Natural killer cell (primary cell): ENCODE measurements around the gene RMRP. TPM values are rescaled to one million over a fixed set of nuclear protein-coding genes. Genes with fewer than 3 reads are reported as not detected.

Source experiments
- ATAC-seq, 3 donors: fragments of 150-1000 bp in 2 of 3; fragments of 200-7000 bp in 1 of 3; cut with Tn5 transposase; 1 replicate in 1 of 3; 2 replicates in 2 of 3; pipeline ENCODE4 v1.10.0; 2021; ENCODE audit warnings: mild to moderate bottlenecking in 2 of 3, moderate library complexity in 2 of 3
- DNase-seq, 2 donors: peaks; one replicate each; pipeline versions ENCODE4 v3.0.0 to v3.0.0-alpha.2; 2013 to 2021; ENCODE audit warnings: mixed read lengths in 1 of 2
- H3K27ac ChIP-seq: one replicate; pipeline ENCODE4 v1.5.1; 2013; ENCODE audit warnings: mild to moderate bottlenecking, low read length
- H3K27me3 ChIP-seq: one replicate; pipeline ENCODE4 v1.6.1; 2013; ENCODE audit warnings: low read length; ENCODE audit not compliant: control insufficient read depth, insufficient read depth
- H3K36me3 ChIP-seq: one replicate; pipeline ENCODE4 v1.6.1; 2013; ENCODE audit warnings: low read length; ENCODE audit not compliant: control insufficient read depth, insufficient read depth
- H3K4me1 ChIP-seq: one replicate; pipeline ENCODE4 v1.6.1; 2013; ENCODE audit warnings: low read length; ENCODE audit not compliant: control insufficient read depth, insufficient read depth
- H3K4me3 ChIP-seq: one replicate; pipeline ENCODE4 v1.5.1; 2013; ENCODE audit warnings: low read length
- H3K9me3 ChIP-seq: one replicate; pipeline ENCODE4 v1.6.1; 2013; ENCODE audit warnings: low read length; ENCODE audit not compliant: control insufficient read depth, insufficient read depth
- H3K27ac Mint-ChIP-seq, 2 donors: one replicate each; pipeline ENCODE4 v1.8.0; 2022; ENCODE audit warnings: mild to moderate bottlenecking in 2 of 2, mixed read lengths in 2 of 2, moderate library complexity in 1 of 2
- H3K27me3 Mint-ChIP-seq, 2 donors: one replicate each; pipeline ENCODE4 v1.8.0; 2022; ENCODE audit warnings: low read depth in 2 of 2, mixed read lengths in 2 of 2
- H3K36me3 Mint-ChIP-seq: one replicate; pipeline ENCODE4 v1.8.0; 2022; ENCODE audit warnings: mixed read lengths
- H3K4me1 Mint-ChIP-seq, 2 donors: one replicate each; pipeline ENCODE4 v1.8.0; 2022; ENCODE audit warnings: mixed read lengths in 2 of 2
- H3K4me3 Mint-ChIP-seq: one replicate; pipeline ENCODE4 v1.8.0; 2022; ENCODE audit warnings: mild to moderate bottlenecking, moderate library complexity, mixed read lengths
- H3K9me3 Mint-ChIP-seq, 2 donors: one replicate each; pipeline ENCODE4 v1.8.0; 2022; ENCODE audit warnings: mixed read lengths in 2 of 2
- WGBS: methylation state at CpG from one replicate; pipeline ENCODE4 v1.1.7; 2013; ENCODE audit warnings: missing lambda C conversion rate; ENCODE audit not compliant: insufficient coverage; 5-methylcytosine and 5-hydroxymethylcytosine counted together
- intact Hi-C: fragments of 100-400 bp; cut with micrococcal nuclease; formaldehyde crosslinking; loops from one replicate; pipeline ENCODE4 v1.14.2; 2022
- total RNA-seq, 4 donors: library from RNA; stranded (reverse); fragments of 120-200 nt in 1 of 4; gene quantifications; one replicate each; pipeline versions ENCODE4 v1.2.3 to v1.2.4, GENCODE V29; 2013 to 2022
- TF ChIP-seq, protein P1 (sequence below): fragments of 200-600 bp; IDR thresholded peaks from one replicate; pipeline ENCODE4 v1.8.0; 2022; ENCODE audit warnings: antibody characterized with exemption

RMRP gene
- total RNA-seq, 3 donors from 2014 or later (not counting 1 experiment from before 2014, with no cell fraction given), result 5,042 to 6,602 (median 5,874) TPM

DNA sequence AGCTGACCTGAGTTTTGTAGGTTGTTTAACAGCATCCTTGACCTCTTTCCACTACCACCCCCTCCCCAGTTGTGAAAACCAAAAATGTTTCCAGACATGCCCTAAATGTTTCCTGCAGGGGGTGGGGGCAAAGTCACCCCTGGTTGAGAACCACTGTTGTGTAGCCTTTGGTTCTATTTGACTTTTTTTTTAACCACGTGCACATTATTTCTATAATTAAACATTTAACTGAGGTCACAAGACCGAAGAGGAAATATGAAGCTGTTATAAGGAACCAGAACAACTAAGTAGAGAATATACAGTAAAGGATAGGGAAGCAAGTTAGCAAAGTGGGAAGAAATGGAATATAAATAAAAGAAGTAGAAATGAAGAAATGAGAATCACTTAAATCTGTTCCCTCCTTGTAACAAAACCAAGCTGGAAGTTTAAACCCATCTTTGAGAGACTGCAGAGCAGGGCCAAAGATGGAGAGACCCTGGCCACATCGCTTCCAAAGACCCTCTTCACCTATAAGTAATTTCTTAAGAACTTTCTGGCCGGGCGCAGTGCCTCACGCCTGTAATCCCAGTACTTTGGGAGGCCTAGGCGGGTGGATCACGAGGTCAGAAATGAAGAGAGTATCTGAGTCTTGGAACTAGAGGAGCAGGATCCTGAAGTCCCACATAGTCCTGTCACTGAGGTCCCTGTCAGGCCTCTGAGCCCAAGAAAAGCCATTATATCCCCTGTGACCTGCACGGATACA is 21.5 kb downstream of the RMRP start:
- Histone ChIP-seq H3K4me1 (peaks cover 42% of the 10 kb centered on the region), H3K36me3 (no peaks in the 10 kb centered on the region), H3K27me3 (no peaks in the 10 kb centered on the region), H3K9me3 (no peaks in the 10 kb centered on the region), H3K4me3 (no peak overlapping the region), H3K27ac (peak overlapping the region; percentile 80)
- no peaks in the 10 kb centered on the region for H3K9me3 Mint-ChIP-seq
- H3K36me3 Mint-ChIP-seq, result no peaks in the 10 kb centered on the region
- peak overlapping the region; percentile 76 for H3K4me3 Mint-ChIP-seq
- peaks cover 61 to 62% of the 10 kb centered on the region in 2 donors for H3K4me1 Mint-ChIP-seq
- 96% methylated on average over 6 of the region's 9 CpGs for WGBS
- H3K27me3 Mint-ChIP-seq, result no peaks in the 10 kb centered on the region
- ATAC-seq, result peak in 2 of 3 donors; percentile 22 to 34
- peak overlapping the region; percentile 94 to 97 for H3K27ac Mint-ChIP-seq
- TF ChIP-seq, protein P1, sequence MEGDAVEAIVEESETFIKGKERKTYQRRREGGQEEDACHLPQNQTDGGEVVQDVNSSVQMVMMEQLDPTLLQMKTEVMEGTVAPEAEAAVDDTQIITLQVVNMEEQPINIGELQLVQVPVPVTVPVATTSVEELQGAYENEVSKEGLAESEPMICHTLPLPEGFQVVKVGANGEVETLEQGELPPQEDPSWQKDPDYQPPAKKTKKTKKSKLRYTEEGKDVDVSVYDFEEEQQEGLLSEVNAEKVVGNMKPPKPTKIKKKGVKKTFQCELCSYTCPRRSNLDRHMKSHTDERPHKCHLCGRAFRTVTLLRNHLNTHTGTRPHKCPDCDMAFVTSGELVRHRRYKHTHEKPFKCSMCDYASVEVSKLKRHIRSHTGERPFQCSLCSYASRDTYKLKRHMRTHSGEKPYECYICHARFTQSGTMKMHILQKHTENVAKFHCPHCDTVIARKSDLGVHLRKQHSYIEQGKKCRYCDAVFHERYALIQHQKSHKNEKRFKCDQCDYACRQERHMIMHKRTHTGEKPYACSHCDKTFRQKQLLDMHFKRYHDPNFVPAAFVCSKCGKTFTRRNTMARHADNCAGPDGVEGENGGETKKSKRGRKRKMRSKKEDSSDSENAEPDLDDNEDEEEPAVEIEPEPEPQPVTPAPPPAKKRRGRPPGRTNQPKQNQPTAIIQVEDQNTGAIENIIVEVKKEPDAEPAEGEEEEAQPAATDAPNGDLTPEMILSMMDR, result no peak
- DNase-seq, result no peak
- intact Hi-C loops, result no loop called here

GRCh38 chr9:35635730-35636129 is 22.1 kb downstream of the RMRP start:
- no peaks in the 10 kb centered on the region for H3K27me3 ChIP-seq
- peak overlapping the region; percentile 76 for H3K4me3 Mint-ChIP-seq
- H3K9me3 Mint-ChIP-seq, result no peaks in the 10 kb centered on the region
- H3K4me1 ChIP-seq, result peaks cover 42% of the 10 kb centered on the region
- H3K27me3 Mint-ChIP-seq, result no peaks in the 10 kb centered on the region
- H3K27ac ChIP-seq, result peak overlapping the region; percentile 80
- intact Hi-C loops, result loop anchor here (2.0 kb wide), 1 partner anchor 15 kb away; no protein-coding TSS in a partner anchor
- peak overlapping the region; percentile 94 to 97 for H3K27ac Mint-ChIP-seq
- DNase-seq (no peak), ATAC-seq (no peak)
- no peak overlapping the region for H3K4me3 ChIP-seq
- H3K36me3 Mint-ChIP-seq, result no peaks in the 10 kb centered on the region
- TF ChIP-seq, protein P1, result no peak
- no peaks in the 10 kb centered on the region for H3K9me3 ChIP-seq
- H3K36me3 ChIP-seq, result no peaks in the 10 kb centered on the region
- H3K4me1 Mint-ChIP-seq, result peaks cover 56 to 57% of the 10 kb centered on the region in 2 donors

DNA sequence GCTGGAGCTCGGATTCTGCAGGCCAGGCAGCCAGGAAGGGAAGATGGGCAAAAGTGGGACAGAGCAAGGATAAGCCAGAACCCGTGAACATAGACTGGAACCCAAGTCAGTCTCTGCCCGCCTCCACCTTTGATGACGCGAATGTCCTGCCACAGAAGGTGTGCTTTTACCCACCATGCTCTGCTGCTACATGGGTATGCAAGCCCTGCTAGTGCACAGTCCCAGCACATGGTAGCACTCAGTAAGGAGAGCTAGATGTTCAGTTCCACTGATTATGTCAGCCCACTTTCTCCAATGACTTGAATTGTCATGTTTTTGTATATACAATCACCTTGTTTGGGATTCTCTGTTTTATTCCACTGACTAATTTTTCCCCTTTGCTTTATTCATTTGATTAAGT is 28.2 kb downstream of the RMRP start:
- WGBS, result 94% methylated on average over 5 of the region's 5 CpGs
- intact Hi-C loops, result no loop called here
- Mint-ChIP-seq H3K4me1 (peaks cover 2 to 9% of the 10 kb centered on the region in 2 donors), H3K4me3 (no peak overlapping the region), H3K9me3 (no peaks in the 10 kb centered on the region), H3K36me3 (no peaks in the 10 kb centered on the region), H3K27me3 (no peaks in the 10 kb centered on the region), H3K27ac (no peak overlapping the region)
- TF ChIP-seq, protein P1, result no peak
- H3K36me3 ChIP-seq, result no peaks in the 10 kb centered on the region
- ATAC-seq, result no peak
- H3K9me3 ChIP-seq, result no peaks in the 10 kb centered on the region
- H3K27me3 ChIP-seq, result no peaks in the 10 kb centered on the region
- no peaks in the 10 kb centered on the region for H3K4me1 ChIP-seq
- no peak overlapping the region for H3K27ac ChIP-seq
- no peak for DNase-seq
- no peak overlapping the region for H3K4me3 ChIP-seq
